ENCODE data around the gene GPR183. TPM values are rescaled to one million over a fixed set of nuclear protein-coding genes. Genes with fewer than 3 reads are reported as not detected.

GPR183 gene
- total and polyA plus RNA-seq, 10 of the 15 experiments (the other 5 are each of a cell fraction or from before 2014, with no cell fraction given), result 134 to 669 (median 225) TPM

DNA sequence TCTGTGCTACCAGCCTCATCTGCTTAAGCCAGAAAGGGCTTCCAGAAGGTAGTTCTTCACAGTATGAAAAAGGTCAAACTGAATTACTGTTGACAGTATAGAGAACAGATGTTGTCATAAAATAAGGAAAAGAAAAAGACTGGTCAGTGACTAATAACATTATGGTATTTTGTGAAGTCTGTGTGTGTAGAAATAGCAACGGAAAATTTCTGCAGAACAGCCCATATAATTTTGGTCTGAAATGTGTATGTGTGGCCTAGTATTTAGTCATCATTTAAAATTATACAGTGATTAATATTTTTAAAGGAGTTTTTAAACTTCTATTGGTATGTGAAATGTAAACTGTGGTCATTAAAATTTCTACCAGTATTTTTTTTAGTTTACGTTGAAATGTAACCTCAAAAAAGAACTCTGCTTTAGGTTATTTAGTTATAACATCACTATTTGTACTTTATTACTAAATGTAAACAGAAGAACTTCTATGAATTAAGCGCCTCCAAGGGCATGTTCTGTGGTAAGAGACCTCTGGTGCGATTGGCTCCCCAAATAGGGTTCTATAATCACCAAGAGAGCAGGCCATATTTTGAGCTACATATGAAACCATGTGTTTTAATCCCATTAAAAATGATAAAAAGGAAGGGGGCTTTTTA lies 3.3 kb upstream of the GPR183 start (continued):
- TF ChIP-seq SMAD5 (IDR thresholded peaks at IDR 0.05; ENCODE audit: low read depth) (no peak), KLF5 (IDR thresholded peaks at IDR 0.05; ENCODE audit: partially characterized antibody) (no peak), KDM1A (IDR thresholded peaks at IDR 0.05; ENCODE audit: borderline replicate concordance) (no peak), NRF1 (conservative IDR thresholded peaks at IDR 0.05; ENCODE audit: low read depth, low read length) (no peak), NFIC (IDR thresholded peaks at IDR 0.05; ENCODE audit: low read depth, low read length) (peak; percentile 96), ZBED1 (IDR thresholded peaks at IDR 0.05; ENCODE audit: borderline replicate concordance) (peak; percentile 87), FOXM1 (IDR thresholded peaks at IDR 0.05; ENCODE audit: low read depth, low read length) (peak; percentile 91; the same call in 1 of the 2 replicates), TCF7 (IDR thresholded peaks at IDR 0.05; ENCODE audit: borderline replicate concordance) (no peak), LARP7 (IDR thresholded peaks at IDR 0.05) (no peak), SMARCA5 (IDR thresholded peaks at IDR 0.05) (no peak), WRNIP1 (IDR thresholded peaks at IDR 0.05; ENCODE audit: borderline replicate concordance, low read depth, low read length) (no peak), ESRRA (IDR thresholded peaks at IDR 0.05; ENCODE audit: low read length) (no peak), ETV6 (conservative IDR thresholded peaks at IDR 0.05 in 1 of 2, IDR thresholded peaks at IDR 0.05 in 1 of 2; ENCODE audit: borderline replicate concordance in 1 of 2, low read depth in 1 of 2) (no peak; a peak in 1 of 4 replicates), BMI1 (IDR thresholded peaks at IDR 0.05; ENCODE audit: borderline replicate concordance) (no peak), CREB1 (IDR thresholded peaks at IDR 0.05; ENCODE audit: low read depth) (peak; percentile 59; the same call in 1 of the 2 replicates), BHLHE40 (IDR thresholded peaks at IDR 0.05; ENCODE audit: borderline replicate concordance in 1 of 2, low read depth in 2 of 2, low read length in 1 of 2) (no peak), IKZF1 (conservative IDR thresholded peaks at IDR 0.05) (0 out of 2 replicates have a peak, but pooled peaks have one; percentile 19), BCL11A (IDR thresholded peaks at IDR 0.05; ENCODE audit: low read depth, low read length) (peak; percentile 35; the same call in 1 of the 2 replicates), CHD4 (IDR thresholded peaks at IDR 0.05) (no peak), SIN3A (IDR thresholded peaks at IDR 0.05; ENCODE audit: low read depth, low read length) (no peak), NR2F1 (conservative IDR thresholded peaks at IDR 0.05) (no peak), EP300 (IDR thresholded peaks at IDR 0.05; ENCODE audit: borderline replicate concordance in 1 of 2, control insufficient read depth in 1 of 2, low read depth in 2 of 2, low read length in 2 of 2) (peak in 1 of 2 experiments; percentile 41; a peak in 1 of 4 replicates), CHD1 (IDR thresholded peaks at IDR 0.05; ENCODE audit: low read depth, low read length) (no peak), KAT2A (conservative IDR thresholded peaks at IDR 0.05; ENCODE audit: control insufficient read depth, low read depth, low read length) (no peak), NFXL1 (IDR thresholded peaks at IDR 0.05; ENCODE audit: borderline replicate concordance) (no peak), ASH2L (IDR thresholded peaks at IDR 0.05; ENCODE audit: borderline replicate concordance, low read depth) (no peak)
- TF ChIP-seq, protein P1, sequence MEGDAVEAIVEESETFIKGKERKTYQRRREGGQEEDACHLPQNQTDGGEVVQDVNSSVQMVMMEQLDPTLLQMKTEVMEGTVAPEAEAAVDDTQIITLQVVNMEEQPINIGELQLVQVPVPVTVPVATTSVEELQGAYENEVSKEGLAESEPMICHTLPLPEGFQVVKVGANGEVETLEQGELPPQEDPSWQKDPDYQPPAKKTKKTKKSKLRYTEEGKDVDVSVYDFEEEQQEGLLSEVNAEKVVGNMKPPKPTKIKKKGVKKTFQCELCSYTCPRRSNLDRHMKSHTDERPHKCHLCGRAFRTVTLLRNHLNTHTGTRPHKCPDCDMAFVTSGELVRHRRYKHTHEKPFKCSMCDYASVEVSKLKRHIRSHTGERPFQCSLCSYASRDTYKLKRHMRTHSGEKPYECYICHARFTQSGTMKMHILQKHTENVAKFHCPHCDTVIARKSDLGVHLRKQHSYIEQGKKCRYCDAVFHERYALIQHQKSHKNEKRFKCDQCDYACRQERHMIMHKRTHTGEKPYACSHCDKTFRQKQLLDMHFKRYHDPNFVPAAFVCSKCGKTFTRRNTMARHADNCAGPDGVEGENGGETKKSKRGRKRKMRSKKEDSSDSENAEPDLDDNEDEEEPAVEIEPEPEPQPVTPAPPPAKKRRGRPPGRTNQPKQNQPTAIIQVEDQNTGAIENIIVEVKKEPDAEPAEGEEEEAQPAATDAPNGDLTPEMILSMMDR (IDR thresholded peaks at IDR 0.05 in 2 of 3, conservative IDR thresholded peaks at IDR 0.05 in 1 of 3; ENCODE audit: control insufficient read depth in 2 of 3, extremely low read depth in 1 of 3, insufficient read depth in 1 of 3, low read depth in 3 of 3, low read length in 3 of 3), result no peak
- TF ChIP-seq, protein P2, sequence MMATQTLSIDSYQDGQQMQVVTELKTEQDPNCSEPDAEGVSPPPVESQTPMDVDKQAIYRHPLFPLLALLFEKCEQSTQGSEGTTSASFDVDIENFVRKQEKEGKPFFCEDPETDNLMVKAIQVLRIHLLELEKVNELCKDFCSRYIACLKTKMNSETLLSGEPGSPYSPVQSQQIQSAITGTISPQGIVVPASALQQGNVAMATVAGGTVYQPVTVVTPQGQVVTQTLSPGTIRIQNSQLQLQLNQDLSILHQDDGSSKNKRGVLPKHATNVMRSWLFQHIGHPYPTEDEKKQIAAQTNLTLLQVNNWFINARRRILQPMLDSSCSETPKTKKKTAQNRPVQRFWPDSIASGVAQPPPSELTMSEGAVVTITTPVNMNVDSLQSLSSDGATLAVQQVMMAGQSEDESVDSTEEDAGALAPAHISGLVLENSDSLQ (IDR thresholded peaks at IDR 0.05), result no peak
- TF ChIP-seq, protein P3, sequence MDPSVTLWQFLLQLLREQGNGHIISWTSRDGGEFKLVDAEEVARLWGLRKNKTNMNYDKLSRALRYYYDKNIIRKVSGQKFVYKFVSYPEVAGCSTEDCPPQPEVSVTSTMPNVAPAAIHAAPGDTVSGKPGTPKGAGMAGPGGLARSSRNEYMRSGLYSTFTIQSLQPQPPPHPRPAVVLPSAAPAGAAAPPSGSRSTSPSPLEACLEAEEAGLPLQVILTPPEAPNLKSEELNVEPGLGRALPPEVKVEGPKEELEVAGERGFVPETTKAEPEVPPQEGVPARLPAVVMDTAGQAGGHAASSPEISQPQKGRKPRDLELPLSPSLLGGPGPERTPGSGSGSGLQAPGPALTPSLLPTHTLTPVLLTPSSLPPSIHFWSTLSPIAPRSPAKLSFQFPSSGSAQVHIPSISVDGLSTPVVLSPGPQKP (IDR thresholded peaks at IDR 0.05; ENCODE audit: low read depth, low read length), result no peak

All from GM12878 (cell line).